GM18868 (cell line): ENCODE data around the gene HOXA5.

ENCODE experiments used
- ATAC-seq: cut with Tn5 transposase; IDR thresholded peaks from one replicate; pipeline ENCODE4 v1.9.1; 2021; ENCODE audit warnings: mild to moderate bottlenecking, moderate library complexity; ENCODE audit not compliant: unreplicated experiment

HOXA5 gene

DNA sequence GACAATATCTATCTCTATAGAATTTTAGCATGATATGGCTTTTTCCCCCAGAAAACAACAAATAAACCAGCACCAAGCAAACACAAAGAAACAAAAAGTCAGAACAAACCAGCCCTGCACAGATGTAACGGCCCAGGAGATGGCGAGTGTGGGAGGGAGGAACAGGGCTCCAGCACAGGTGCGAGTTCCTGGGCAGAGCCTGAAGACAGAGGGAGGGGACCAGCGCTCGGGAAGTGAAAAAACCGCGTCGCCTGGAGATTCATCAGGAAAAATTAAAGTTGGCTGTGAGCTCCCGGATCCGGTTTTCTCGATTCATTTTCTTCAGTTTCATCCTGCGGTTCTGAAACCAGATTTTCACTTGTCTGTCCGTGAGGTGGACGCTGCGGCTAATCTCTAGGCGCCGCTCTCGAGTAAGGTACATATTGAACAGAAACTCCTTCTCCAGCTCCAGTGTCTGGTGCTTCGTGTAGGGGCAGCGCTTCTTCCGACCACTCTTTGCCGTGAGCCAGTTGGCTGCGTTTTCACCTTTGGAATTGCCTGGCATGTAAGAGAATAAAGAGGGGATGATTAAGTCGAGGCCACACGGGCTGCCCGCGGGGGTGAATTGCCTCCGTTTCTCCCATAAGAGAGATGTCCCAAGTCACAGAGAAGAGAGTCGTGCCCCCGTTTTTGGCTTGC is 28.3 kb upstream of the HOXA5 start:
- no peak for ATAC-seq

DNA sequence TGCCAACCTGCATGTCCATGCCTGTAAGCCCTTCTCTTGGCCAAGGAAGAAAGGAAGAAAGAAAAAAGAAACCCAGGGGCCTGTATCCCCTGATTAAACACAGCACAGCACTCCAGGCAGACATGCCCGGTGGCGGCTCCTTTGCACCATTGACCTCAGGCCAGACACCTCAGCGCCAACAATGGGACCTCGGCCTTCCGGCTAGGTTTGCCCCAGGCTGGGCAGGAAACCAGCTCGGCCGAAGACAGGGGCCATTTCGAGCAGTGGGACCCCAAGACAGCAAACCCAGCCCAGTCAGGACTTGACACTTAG is 27.8 kb upstream of the HOXA5 start:
- no peak for ATAC-seq

DNA sequence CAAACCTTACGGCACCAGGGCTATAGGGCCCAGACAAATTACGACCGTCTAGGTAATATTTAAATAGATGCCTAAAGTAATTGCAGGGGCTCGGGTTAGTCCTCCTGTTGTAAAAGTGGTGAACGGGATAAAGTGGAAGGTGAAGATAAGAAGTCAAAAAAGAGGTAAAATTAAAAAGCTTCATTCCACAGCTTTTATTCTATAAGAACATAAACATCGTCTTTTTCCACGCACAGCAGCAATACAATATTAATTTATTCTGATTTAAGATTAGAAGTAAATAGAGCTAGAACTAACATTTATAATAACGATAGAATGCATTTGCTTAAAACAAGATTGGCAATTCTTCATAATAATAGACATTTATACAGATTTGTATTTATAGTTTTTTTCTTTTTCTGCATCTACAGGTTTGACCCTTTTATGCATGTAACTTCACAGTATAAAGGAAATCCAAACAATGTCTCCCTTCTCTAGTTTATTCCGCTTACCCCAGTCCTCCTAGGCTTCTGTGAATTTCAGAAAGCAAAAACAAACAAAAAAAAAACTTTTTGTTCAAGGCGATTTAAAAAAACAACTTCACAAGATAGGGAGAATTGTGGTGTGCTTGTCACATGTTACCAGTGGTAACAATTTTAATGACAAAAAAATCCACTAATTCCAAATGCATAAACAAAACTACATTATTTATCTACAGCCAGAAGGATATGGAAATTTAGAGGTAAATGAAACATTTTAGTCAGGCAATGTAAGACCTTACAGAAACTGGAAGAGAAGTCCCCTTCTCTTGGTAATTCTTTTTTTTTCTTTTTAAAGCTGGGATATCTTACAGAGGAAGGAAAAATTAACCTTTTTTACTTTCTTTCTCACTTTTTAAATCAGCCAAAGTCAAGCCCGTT is 27.2 kb upstream of the HOXA5 start:
- ATAC-seq, result no peak

GRCh38 chr7:27169658-27170425 is 26.4 kb upstream of the HOXA5 start:
- no peak for ATAC-seq

GRCh38 chr7:27168265-27168947 is 24.9 kb upstream of the HOXA5 start:
- ATAC-seq, result no peak

DNA sequence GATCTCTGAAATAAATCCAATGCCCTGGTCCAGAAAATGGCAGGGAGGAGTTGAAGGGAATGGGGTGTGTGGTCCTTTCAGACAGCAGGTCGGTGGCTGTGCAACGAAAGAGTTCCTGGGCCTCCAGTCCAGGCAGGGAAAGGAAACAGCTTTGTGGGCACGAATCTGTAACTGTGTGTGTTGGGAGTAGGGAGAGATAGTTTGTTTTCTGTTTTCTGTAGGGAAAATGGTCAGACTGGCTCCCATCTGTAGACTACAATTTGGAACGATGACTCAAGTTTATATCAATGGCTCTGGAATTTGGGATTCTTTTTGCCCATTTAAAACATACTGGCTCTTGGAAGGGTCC is 24.4 kb upstream of the HOXA5 start:
- no peak for ATAC-seq

DNA sequence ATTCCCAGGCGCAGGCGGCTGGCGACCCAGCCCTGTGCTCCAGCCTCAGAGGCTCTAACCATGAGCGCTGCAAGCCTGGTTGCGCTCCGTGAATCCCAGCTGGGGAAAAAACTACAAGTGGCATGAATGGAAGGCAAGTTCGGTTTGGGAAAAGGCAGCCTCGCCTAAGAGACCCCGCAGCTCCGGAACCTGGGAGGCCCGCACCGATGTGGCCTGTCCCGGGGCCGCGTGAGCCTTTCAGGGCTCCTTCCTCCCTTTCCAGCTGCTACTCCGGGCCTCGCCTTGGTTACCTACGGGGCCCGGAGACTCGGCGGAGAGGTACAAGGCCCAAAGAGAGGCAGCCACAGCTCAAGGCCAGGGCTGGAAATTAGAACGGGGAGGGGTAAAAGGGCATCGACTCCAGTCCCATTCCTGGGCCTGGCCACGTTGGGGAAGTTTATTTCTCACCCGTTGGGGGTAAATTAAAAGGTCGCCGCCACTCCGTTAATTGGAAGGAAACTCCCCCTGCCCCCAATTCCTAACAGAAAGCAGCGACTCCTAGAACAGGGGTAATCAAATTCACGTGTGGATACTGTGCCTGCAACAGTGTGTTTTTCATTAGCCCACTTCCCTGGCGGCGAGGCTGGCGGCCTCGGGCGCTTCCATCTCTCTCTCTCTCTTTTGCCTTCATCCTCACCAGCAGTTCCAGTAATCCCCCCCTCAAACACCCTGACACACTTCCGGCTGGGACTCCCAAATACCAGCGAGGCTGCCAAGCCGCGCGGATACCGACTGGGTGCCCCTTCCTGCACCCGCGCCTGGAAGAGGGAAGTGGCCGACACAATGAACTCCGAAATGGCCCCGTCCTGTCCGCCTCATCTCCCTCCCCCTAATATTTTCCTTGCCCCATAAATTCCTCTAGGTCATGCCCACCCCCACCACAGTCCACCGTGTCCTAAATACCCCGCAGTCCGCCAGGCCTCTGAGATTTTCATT is 23.3 kb upstream of the HOXA5 start:
- no peak for ATAC-seq

- ATAC-seq, result no peak
Observed at GRCh38 chr7:27165996-27166530, 22.6 kb upstream of the HOXA5 start.

DNA sequence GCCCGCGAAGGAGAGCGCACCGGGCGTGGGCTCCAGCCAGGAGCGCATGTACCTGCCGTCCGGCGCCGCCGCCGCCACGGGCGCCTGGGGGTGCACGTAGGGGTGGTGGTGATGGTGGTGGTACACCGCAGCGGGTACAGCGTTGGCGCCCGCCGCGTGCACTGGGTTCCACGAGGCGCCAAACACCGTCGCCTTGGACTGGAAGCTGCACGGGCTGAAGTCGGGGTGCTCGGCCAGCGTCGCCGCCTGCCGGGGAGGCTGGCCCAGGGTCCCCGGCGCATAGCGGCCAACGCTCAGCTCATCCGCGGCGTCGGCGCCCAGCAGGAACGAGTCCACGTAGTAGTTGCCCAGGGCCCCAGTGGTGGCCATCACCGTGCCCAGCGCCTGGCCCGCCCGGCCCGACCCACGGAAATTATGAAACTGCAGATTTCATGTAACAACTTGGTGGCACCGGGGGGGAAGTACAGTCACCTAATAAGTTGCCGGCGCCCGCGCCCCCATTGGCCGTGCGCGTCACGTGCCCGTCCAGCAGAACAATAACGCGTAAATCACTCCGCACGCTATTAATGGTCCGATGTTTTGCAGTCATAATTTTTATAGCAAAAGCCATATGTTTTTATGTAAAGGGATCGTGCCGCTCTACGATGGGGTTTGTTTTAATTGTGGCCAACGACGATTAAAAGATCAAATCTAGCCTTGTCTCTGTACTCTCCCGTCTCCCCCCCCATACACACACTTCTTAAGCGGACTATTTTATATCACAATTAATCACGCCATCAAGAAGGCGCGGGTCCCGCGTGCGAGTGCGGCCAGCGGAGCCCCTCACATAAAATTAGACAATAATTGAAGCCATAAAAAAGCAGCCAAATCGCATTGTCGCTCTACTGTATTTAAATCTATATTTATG is 21.9 kb upstream of the HOXA5 start, which contains the start of gene HOXA9:
Gene HOXA9, minus strand, starts transcription at position 449 of the 907 bp plus-strand sequence. Its CDS starts 80 bp downstream, at position 369.
- no peak for ATAC-seq

DNA sequence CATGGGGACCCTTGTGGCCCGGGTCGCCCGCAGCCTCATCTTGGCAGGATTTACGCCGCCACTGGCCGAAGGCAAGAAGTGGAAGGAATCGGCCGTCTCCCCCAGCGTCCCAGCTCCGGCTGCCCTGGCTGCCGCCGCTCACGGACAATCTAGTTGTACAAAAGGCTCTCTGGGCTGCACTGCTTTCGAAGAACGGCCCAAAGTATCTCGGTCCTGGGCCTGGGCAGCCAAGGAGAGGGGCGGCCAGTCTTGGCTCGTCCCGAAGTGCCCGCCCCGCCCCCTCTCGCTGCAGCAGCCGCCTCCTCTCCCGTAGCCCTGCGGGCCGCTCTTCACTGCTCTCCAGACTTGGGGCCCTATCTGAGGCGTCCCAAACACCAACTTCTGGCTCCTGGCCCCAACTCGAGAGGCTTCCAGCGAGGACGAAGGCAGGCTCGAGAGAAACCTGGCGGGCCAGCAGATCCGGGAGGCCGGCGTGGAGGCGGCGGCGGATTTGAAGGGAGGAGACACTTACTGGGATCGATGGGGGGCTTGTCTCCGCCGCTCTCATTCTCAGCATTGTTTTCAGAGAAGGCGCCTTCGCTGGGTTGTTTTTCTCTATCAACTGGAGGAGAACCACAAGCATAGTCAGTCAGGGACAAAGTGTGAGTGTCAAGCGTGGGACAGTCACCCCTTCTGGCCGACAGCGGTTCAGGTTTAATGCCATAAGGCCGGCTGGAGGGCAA is 21.0 kb upstream of the HOXA5 start:
- ATAC-seq, result no peak

DNA sequence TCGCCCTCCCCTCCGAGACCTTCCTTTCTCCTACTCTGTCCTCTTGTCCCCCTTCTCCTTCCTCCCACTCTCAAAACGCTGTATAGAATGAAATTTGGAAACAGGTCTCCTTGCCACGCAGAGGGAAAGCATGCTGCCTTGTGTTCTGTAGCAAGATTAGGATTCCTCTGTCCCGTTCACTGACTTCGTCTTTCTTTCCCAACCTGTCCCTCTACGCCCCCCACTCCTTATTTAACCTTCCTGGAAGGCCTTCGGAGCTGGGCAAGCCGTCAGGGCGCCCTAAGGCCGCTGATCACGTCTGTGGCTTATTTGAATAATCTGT is 20.5 kb upstream of the HOXA5 start:
- ATAC-seq, result no peak

- no peak for ATAC-seq
Observed at GRCh38 chr7:27163288-27164044, 20.0 kb upstream of the HOXA5 start.

DNA sequence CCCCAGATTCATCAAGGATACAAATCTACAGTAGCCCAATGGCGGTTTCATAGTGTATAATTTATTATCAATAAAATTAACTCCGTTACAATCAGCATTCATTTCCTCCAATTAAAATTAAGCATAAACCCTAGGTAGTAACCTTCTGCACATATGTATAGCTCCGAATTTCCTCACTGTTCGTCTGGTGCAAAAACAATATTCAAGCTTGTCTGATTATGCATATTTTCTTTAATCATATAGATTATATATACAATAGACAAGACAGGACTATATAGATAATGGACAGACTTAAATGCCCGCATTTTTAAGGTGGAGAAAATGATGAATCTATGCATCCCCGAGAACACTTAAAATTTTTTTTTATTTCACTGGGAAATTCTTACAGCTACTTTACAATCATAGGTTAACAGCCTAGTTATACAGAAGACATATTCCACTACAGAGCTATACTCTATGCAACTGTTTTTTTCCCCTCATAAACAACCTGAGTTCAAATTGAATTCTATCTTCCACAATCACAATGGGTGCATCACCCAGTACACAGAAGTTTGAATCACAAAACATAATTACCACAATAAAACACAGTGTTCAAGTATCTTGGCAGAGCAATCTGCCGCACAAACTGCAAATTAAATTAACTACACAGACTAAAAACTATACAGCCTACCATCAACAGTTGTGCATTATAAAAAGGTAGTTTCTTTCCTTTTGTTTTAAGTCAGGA is 19.2 kb upstream of the HOXA5 start:
- ATAC-seq, result no peak

- no peak for ATAC-seq
Observed at GRCh38 chr7:27161721-27162560, 18.5 kb upstream of the HOXA5 start.

DNA sequence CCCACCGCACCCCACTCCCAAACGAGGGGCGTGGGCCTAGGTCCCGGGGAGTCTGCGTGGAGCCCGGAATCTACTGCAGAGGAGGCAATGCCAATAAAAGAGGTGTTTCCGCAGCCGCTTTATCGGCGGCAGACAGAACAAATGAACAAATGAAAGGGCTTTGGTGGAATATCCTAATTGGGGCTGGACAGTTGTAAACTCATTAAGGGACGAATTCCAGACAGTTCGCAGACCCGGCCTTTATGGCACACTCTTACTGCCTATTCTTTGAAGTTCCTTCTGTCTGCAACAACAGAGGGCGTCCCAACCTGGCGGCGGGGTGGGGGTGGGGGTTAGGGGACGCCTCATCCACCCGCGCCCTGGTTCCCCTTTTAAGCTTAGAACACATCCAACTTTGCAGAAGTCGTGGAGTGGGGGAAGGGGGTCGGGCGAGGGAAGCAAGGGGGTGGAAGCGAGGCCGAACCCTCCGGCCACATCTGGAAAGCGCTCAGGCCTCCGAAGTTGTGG is 17.8 kb upstream of the HOXA5 start:
- ATAC-seq, result no peak
